ENCODE data around the gene SLFN11.

DNA sequence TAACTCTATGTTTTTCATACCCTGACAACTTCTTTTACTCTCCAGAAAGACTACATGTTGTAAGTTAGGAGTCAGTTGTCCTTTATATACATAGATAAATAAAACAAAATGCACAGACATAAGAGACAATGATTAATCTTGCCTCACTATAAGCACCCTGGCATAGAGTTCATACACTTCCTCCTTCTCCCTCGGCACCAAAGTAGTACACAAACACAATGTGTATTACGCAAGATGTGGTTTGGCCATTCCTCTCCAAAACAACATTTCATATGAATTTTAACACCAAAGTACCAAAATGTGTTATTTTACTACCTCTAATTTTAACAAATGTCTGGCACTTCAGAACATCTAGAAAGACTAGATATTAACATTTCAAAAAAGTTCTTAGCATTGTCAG, 17.2 kb upstream of the SLFN11 start:
- TF ChIP-seq POLR2A (IDR thresholded peaks at IDR 0.05; ENCODE audit: low read depth, low read length) (no peak), RAD21 (IDR thresholded peaks at IDR 0.05; ENCODE audit: low read length) (no peak), SMC3 (IDR thresholded peaks at IDR 0.05; ENCODE audit: low read depth, low read length) (no peak), RFX5 (IDR thresholded peaks at IDR 0.05; ENCODE audit: low read depth, low read length) (no peak), MAZ (IDR thresholded peaks at IDR 0.05; ENCODE audit: borderline replicate concordance, low read depth, low read length) (no peak), RCOR1 (IDR thresholded peaks at IDR 0.05; ENCODE audit: insufficient replicate concordance, low read length) (no peak), CEBPB (IDR thresholded peaks at IDR 0.05; ENCODE audit: low read depth, low read length) (peak; percentile 89)
- TF ChIP-seq, protein P1, sequence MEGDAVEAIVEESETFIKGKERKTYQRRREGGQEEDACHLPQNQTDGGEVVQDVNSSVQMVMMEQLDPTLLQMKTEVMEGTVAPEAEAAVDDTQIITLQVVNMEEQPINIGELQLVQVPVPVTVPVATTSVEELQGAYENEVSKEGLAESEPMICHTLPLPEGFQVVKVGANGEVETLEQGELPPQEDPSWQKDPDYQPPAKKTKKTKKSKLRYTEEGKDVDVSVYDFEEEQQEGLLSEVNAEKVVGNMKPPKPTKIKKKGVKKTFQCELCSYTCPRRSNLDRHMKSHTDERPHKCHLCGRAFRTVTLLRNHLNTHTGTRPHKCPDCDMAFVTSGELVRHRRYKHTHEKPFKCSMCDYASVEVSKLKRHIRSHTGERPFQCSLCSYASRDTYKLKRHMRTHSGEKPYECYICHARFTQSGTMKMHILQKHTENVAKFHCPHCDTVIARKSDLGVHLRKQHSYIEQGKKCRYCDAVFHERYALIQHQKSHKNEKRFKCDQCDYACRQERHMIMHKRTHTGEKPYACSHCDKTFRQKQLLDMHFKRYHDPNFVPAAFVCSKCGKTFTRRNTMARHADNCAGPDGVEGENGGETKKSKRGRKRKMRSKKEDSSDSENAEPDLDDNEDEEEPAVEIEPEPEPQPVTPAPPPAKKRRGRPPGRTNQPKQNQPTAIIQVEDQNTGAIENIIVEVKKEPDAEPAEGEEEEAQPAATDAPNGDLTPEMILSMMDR (conservative IDR thresholded peaks at IDR 0.05; ENCODE audit: low read depth, low read length): no peak
- TF ChIP-seq, protein P2, sequence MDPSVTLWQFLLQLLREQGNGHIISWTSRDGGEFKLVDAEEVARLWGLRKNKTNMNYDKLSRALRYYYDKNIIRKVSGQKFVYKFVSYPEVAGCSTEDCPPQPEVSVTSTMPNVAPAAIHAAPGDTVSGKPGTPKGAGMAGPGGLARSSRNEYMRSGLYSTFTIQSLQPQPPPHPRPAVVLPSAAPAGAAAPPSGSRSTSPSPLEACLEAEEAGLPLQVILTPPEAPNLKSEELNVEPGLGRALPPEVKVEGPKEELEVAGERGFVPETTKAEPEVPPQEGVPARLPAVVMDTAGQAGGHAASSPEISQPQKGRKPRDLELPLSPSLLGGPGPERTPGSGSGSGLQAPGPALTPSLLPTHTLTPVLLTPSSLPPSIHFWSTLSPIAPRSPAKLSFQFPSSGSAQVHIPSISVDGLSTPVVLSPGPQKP (IDR thresholded peaks at IDR 0.05; ENCODE audit: borderline replicate concordance, low read depth, low read length): no peak
- TF ChIP-seq, protein P3, sequence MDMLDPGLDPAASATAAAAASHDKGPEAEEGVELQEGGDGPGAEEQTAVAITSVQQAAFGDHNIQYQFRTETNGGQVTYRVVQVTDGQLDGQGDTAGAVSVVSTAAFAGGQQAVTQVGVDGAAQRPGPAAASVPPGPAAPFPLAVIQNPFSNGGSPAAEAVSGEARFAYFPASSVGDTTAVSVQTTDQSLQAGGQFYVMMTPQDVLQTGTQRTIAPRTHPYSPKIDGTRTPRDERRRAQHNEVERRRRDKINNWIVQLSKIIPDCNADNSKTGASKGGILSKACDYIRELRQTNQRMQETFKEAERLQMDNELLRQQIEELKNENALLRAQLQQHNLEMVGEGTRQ (IDR thresholded peaks at IDR 0.05; ENCODE audit: low read depth, low read length): no peak

Measured in IMR-90 (cell line).